Liver (tissue), 2 donors: ENCODE data around the gene PALD1.

Source experiments
- CTCF ChIP-seq: fragments of 150-350 bp; IDR thresholded peaks from 2 replicates; pipeline ENCODE4 v1.5.1; 2017; ENCODE audit warnings: improper control_type of control experiment, low read depth, low read length; ENCODE audit not compliant: missing input control
- MAX ChIP-seq: IDR thresholded peaks from 2 replicates; pipeline ENCODE4 v1.6.1; 2016; ENCODE audit warnings: antibody characterized with exemption
- YY1 ChIP-seq: IDR thresholded peaks from 2 replicates; pipeline ENCODE4 v1.6.1; 2016; ENCODE audit warnings: antibody characterized with exemption, mild to moderate bottlenecking
- donor health status: healthy.

GRCh38 chr10:70561558-70561957 is 83.0 kb downstream of the PALD1 start:
- TF ChIP-seq MAX: no peak
- TF ChIP-seq CTCF: no peak
- TF ChIP-seq YY1: no peak
